Measurements from ENCODE around the gene PPP2R5C.

PPP2R5C gene

GRCh38 chr14:101972126-101972866, 210.8 kb downstream of the PPP2R5C start:
- DNase-seq = peak; percentile 32

GRCh38 chr14:101973356-101973755, 211.8 kb downstream of the PPP2R5C start:
- DNase-seq = no peak

- DNase-seq = no peak
These were observed 213.7 kb downstream of the PPP2R5C start for GRCh38 chr14:101975231-101975630.
